NK-92 (cell line): ENCODE measurements around the gene PIK3C3.

Experiments used
- DNase-seq: peaks from one replicate; lab custom pipeline; 2025; ENCODE audit not compliant: unreplicated experiment; lab: John Stamatoyannopoulos, UW

PIK3C3 gene

GRCh38 chr18:42113529-42114191, 158.6 kb downstream of the PIK3C3 start:
- DNase-seq, result no peak

- no peak for DNase-seq
Measured at GRCh38 chr18:42114310-42114943, 159.4 kb downstream of the PIK3C3 start.

GRCh38 chr18:42126586-42126985, 171.6 kb downstream of the PIK3C3 start:
- DNase-seq, result no peak

GRCh38 chr18:42131066-42131929, 176.3 kb downstream of the PIK3C3 start:
- no peak for DNase-seq

- no peak for DNase-seq
Measured at GRCh38 chr18:42131930-42132244, 176.9 kb downstream of the PIK3C3 start.
